Panc1 (cell line): ENCODE measurements around the gene TRAF3IP1.

Experiments used
- POLR2AphosphoS5 ChIP-seq: IDR thresholded peaks from 2 replicates; pipeline ENCODE4 v1.6.1; 2012; ENCODE audit warnings: mild to moderate bottlenecking, low read depth, low read length, moderate library complexity
- SIN3A ChIP-seq: IDR thresholded peaks from 2 replicates; pipeline ENCODE4 v1.6.1; 2012; ENCODE audit warnings: low read depth, mild to moderate bottlenecking, low read length, moderate library complexity, borderline replicate concordance; ENCODE audit not compliant: insufficient read depth
- TCF7L2 ChIP-seq: IDR thresholded peaks from 2 replicates; pipeline ENCODE4 v1.6.1; 2011; ENCODE audit warnings: mild to moderate bottlenecking, low read depth, low read length, inconsistent platforms
- TF ChIP-seq, protein P1 (sequence below): fragments of 450-650 bp; IDR thresholded peaks from 2 replicates; pipeline ENCODE4 v1.5.1; 2017; ENCODE audit warnings: mild to moderate bottlenecking

GRCh38 chr2:238418999-238419546 is 98.8 kb downstream of the TRAF3IP1 start:
- TF ChIP-seq, protein P1, sequence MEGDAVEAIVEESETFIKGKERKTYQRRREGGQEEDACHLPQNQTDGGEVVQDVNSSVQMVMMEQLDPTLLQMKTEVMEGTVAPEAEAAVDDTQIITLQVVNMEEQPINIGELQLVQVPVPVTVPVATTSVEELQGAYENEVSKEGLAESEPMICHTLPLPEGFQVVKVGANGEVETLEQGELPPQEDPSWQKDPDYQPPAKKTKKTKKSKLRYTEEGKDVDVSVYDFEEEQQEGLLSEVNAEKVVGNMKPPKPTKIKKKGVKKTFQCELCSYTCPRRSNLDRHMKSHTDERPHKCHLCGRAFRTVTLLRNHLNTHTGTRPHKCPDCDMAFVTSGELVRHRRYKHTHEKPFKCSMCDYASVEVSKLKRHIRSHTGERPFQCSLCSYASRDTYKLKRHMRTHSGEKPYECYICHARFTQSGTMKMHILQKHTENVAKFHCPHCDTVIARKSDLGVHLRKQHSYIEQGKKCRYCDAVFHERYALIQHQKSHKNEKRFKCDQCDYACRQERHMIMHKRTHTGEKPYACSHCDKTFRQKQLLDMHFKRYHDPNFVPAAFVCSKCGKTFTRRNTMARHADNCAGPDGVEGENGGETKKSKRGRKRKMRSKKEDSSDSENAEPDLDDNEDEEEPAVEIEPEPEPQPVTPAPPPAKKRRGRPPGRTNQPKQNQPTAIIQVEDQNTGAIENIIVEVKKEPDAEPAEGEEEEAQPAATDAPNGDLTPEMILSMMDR: no peak
- TF ChIP-seq SIN3A (no peak), POLR2AphosphoS5 (no peak), TCF7L2 (no peak)
